Transverse colon (tissue), 3 donors: Measurements from ENCODE around the gene SAMD14.

ENCODE experiments used
- CTCF ChIP-seq, 5 experiments: fragments of 200-600 bp in 3 of 5; fragments of 450-650 bp in 2 of 5; sonication (generic) in 3 of 5; IDR thresholded peaks; 1 replicate in 2 of 5; 2 replicates in 3 of 5; pipeline ENCODE4 v1.5.1; 2016 to 2017; ENCODE audit warnings: antibody characterized with exemption in 5 of 5, inconsistent platforms in 3 of 5, mild to moderate bottlenecking in 2 of 5, moderate library complexity in 1 of 5
- POLR2A ChIP-seq: fragments of 450-650 bp; IDR thresholded peaks from one replicate; pipeline ENCODE4 v1.6.1; 2016; ENCODE audit warnings: antibody characterized with exemption, mild to moderate bottlenecking, moderate library complexity

DNA sequence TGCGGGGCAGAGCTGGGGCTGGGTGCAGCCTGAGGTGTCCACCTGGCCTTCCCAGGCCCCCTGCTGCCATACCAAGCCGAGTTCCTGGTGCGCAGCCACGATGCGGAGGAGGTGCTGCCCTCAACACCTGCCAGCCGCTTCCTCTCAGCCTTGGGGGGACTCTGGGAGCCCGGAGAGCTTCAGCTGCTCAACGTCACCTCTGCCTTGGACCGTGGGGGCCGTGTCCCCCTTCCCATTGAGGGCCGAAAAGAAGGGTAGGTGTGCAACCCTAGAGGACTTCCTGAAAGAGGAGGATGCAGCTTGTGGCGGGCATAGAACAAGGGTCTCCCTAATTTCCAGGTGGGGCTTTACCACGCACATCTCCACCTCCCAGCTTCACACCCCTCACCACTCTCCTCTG, 38.4 kb upstream of the SAMD14 start:
- TF ChIP-seq CTCF (IDR thresholded peaks at IDR 0.05) (no peak), POLR2A (no peak)
